ENCODE measurements around the gene MTM1.

GRCh38 chrX:150625097-150625496 lies 56.7 kb downstream of the MTM1 start:
- TF ChIP-seq, protein P1, sequence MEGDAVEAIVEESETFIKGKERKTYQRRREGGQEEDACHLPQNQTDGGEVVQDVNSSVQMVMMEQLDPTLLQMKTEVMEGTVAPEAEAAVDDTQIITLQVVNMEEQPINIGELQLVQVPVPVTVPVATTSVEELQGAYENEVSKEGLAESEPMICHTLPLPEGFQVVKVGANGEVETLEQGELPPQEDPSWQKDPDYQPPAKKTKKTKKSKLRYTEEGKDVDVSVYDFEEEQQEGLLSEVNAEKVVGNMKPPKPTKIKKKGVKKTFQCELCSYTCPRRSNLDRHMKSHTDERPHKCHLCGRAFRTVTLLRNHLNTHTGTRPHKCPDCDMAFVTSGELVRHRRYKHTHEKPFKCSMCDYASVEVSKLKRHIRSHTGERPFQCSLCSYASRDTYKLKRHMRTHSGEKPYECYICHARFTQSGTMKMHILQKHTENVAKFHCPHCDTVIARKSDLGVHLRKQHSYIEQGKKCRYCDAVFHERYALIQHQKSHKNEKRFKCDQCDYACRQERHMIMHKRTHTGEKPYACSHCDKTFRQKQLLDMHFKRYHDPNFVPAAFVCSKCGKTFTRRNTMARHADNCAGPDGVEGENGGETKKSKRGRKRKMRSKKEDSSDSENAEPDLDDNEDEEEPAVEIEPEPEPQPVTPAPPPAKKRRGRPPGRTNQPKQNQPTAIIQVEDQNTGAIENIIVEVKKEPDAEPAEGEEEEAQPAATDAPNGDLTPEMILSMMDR (IDR thresholded peaks at IDR 0.05), result no peak
- TF ChIP-seq POLR2AphosphoS5 (IDR thresholded peaks at IDR 0.05) (no peak), POLR2A (IDR thresholded peaks at IDR 0.05) (no peak)
